ENCODE measurements around the gene VCAM1. TPM values are rescaled to one million over a fixed set of nuclear protein-coding genes. Genes with fewer than 3 reads are reported as not detected.

The VCAM1 gene
- total RNA-seq, 1 donor from 2014 or later, result 2.1 TPM

- Histone ChIP-seq H3K27ac (no peak overlapping the region), H4K20me1 (ENCODE audit: low read depth) (no peaks in the 10 kb centered on the region), H3K36me3 (no peaks in the 10 kb centered on the region), H3K4me2 (no peak overlapping the region), H3K9ac (no peak overlapping the region), H3K4me1 (peaks cover 6% of the 10 kb centered on the region), H3K4me3 (no peak overlapping the region), H3F3A (ENCODE audit: low read depth) (no peaks in the 10 kb centered on the region), H3K9me3 (ENCODE audit: low read depth) (no peaks in the 10 kb centered on the region), H3K27me3 (no peaks in the 10 kb centered on the region), H2AFZ (replicated peaks) (peak overlapping the region; percentile 51), H3K79me2 (ENCODE audit: low read depth) (no peaks in the 10 kb centered on the region)
- H3K27me3 Mint-ChIP-seq (ENCODE audit: insufficient read depth, low read depth), result no peaks in the 10 kb centered on the region
- no peaks in the 10 kb centered on the region for H3K9me3 Mint-ChIP-seq
- H3K4me1 Mint-ChIP-seq, result peaks cover 2% of the 10 kb centered on the region
- TF ChIP-seq EZH2phosphoT487 (IDR thresholded peaks at IDR 0.05), result no peak
- no peak for TF ChIP-seq EZH2 (IDR thresholded peaks at IDR 0.05)
- TF ChIP-seq CTCF (IDR thresholded peaks at IDR 0.05), result no peak
- no peaks in the 10 kb centered on the region for H3K36me3 Mint-ChIP-seq
- no peak overlapping the region for H3K27ac Mint-ChIP-seq
- DNase-seq (ENCODE audit: low spot score), result no peak
- H3K4me3 Mint-ChIP-seq, result no peak overlapping the region
Measured at GRCh38 chr1:100713626-100714025, 5.9 kb upstream of the VCAM1 start.

GRCh38 chr1:100714599-100714998, 4.9 kb upstream of the VCAM1 start:
- Mint-ChIP-seq H3K27me3 (ENCODE audit: insufficient read depth, low read depth) (no peaks in the 10 kb centered on the region), H3K4me3 (no peak overlapping the region), H3K36me3 (no peaks in the 10 kb centered on the region), H3K4me1 (peaks cover 7% of the 10 kb centered on the region), H3K9me3 (no peaks in the 10 kb centered on the region), H3K27ac (no peak overlapping the region)
- H3K79me2 ChIP-seq (ENCODE audit: low read depth), result no peaks in the 10 kb centered on the region
- peaks cover 14% of the 10 kb centered on the region for H3K4me1 ChIP-seq
- TF ChIP-seq EZH2 (IDR thresholded peaks at IDR 0.05), result no peak
- no peak for TF ChIP-seq EZH2phosphoT487 (IDR thresholded peaks at IDR 0.05)
- no peak for TF ChIP-seq CTCF (IDR thresholded peaks at IDR 0.05)
- no peak for DNase-seq (ENCODE audit: low spot score)
- H3K9me3 ChIP-seq (ENCODE audit: low read depth), result no peaks in the 10 kb centered on the region
- H4K20me1 ChIP-seq (ENCODE audit: low read depth), result no peaks in the 10 kb centered on the region
- H3K4me3 ChIP-seq, result no peak overlapping the region
- no peaks in the 10 kb centered on the region for H3K36me3 ChIP-seq
- no peak overlapping the region for H3K4me2 ChIP-seq
- H2AFZ ChIP-seq (replicated peaks), result no peak overlapping the region
- H3K9ac ChIP-seq, result no peak overlapping the region
- no peaks in the 10 kb centered on the region for H3K27me3 ChIP-seq
- no peaks in the 10 kb centered on the region for H3F3A ChIP-seq (ENCODE audit: low read depth)
- no peak overlapping the region for H3K27ac ChIP-seq

GRCh38 chr1:100717218-100717617, 2.3 kb upstream of the VCAM1 start:
- no peak overlapping the region for H3K27ac Mint-ChIP-seq
- Histone ChIP-seq H3K36me3 (no peaks in the 10 kb centered on the region), H3K27me3 (no peaks in the 10 kb centered on the region), H3F3A (ENCODE audit: low read depth) (no peaks in the 10 kb centered on the region), H3K9me3 (ENCODE audit: low read depth) (no peaks in the 10 kb centered on the region), H3K27ac (no peak overlapping the region), H3K4me3 (no peak overlapping the region), H3K4me2 (no peak overlapping the region), H3K9ac (no peak overlapping the region), H2AFZ (replicated peaks) (no peak overlapping the region), H4K20me1 (ENCODE audit: low read depth) (no peaks in the 10 kb centered on the region), H3K4me1 (peaks cover 23% of the 10 kb centered on the region), H3K79me2 (ENCODE audit: low read depth) (no peaks in the 10 kb centered on the region)
- H3K4me1 Mint-ChIP-seq, result peaks cover 10% of the 10 kb centered on the region
- H3K36me3 Mint-ChIP-seq, result no peaks in the 10 kb centered on the region
- no peaks in the 10 kb centered on the region for H3K9me3 Mint-ChIP-seq
- H3K27me3 Mint-ChIP-seq (ENCODE audit: insufficient read depth, low read depth), result no peaks in the 10 kb centered on the region
- H3K4me3 Mint-ChIP-seq, result no peak overlapping the region
- TF ChIP-seq EZH2phosphoT487 (IDR thresholded peaks at IDR 0.05) (no peak), EZH2 (IDR thresholded peaks at IDR 0.05) (no peak), CTCF (IDR thresholded peaks at IDR 0.05) (no peak)
- DNase-seq (ENCODE audit: low spot score), result no peak
